GM23248 (cell line): ENCODE data around the gene SMCO2. TPM values are rescaled to one million over a fixed set of nuclear protein-coding genes. Genes with fewer than 3 reads are reported as not detected.

Experiments used
- DNase-seq: peaks from one replicate; pipeline ENCODE4 v3.0.0-alpha.2; 2015
- H2AFZ ChIP-seq: fragments of 200-600 bp; sonication (generic); 2 replicates; pipeline ENCODE4 v1.6.1; 2016; ENCODE audit warnings: antibody characterized with exemption
- H3F3A ChIP-seq: fragments of 200-600 bp; sonication (generic); 2 replicates; pipeline ENCODE4 v1.6.1; 2016; ENCODE audit warnings: mild to moderate bottlenecking, antibody characterized with exemption, mixed run types; ENCODE audit not compliant: insufficient read depth
- H3K27ac ChIP-seq: fragments of 200-600 bp; sonication (generic); 2 replicates; pipeline ENCODE4 v1.5.1; 2016; ENCODE audit warnings: mild to moderate bottlenecking
- H3K27me3 ChIP-seq: fragments of 200-600 bp; sonication (generic); replicated peaks from 2 replicates; pipeline ENCODE4 v1.6.1; 2016; ENCODE audit warnings: mild to moderate bottlenecking; ENCODE audit not compliant: insufficient read depth
- H3K36me3 ChIP-seq: fragments of 200-600 bp; sonication (generic); 2 replicates; pipeline ENCODE4 v1.6.1; 2016; ENCODE audit warnings: low read depth, mild to moderate bottlenecking
- H3K4me1 ChIP-seq: fragments of 200-600 bp; sonication (generic); 2 replicates; pipeline ENCODE4 v1.6.1; 2016; ENCODE audit warnings: mild to moderate bottlenecking; ENCODE audit not compliant: insufficient read depth
- H3K4me2 ChIP-seq: fragments of 200-600 bp; sonication (generic); one replicate; pipeline ENCODE4 v1.6.1; 2016; ENCODE audit warnings: mild to moderate bottlenecking; ENCODE audit not compliant: unreplicated experiment
- H3K4me3 ChIP-seq: fragments of 200-600 bp; sonication (generic); 2 replicates; pipeline ENCODE4 v1.5.1; 2016; ENCODE audit warnings: mild to moderate bottlenecking
- H3K79me2 ChIP-seq: fragments of 200-600 bp; sonication (generic); 2 replicates; pipeline ENCODE4 v1.6.1; 2016; ENCODE audit warnings: mild to moderate bottlenecking; ENCODE audit not compliant: insufficient read depth
- H3K9ac ChIP-seq: fragments of 200-600 bp; sonication (generic); 2 replicates; pipeline ENCODE4 v1.6.1; 2016; ENCODE audit warnings: mild to moderate bottlenecking
- H3K9me2 ChIP-seq: fragments of 200-600 bp; sonication (generic); 2 replicates; pipeline ENCODE4 v1.6.1; 2016; ENCODE audit warnings: mixed run types, mild to moderate bottlenecking, moderate library complexity; ENCODE audit not compliant: insufficient read depth
- H3K9me3 ChIP-seq: fragments of 200-600 bp; sonication (generic); one replicate; pipeline ENCODE4 v1.6.1; 2017; ENCODE audit warnings: low read depth
- H4K20me1 ChIP-seq: fragments of 200-600 bp; sonication (generic); 2 replicates; pipeline ENCODE4 v1.6.0; 2016; ENCODE audit not compliant: insufficient read depth
- EZH2 ChIP-seq: fragments of 200-600 bp; sonication (generic); IDR thresholded peaks from 2 replicates; pipeline ENCODE4 v1.6.1; 2018; ENCODE audit warnings: antibody characterized with exemption, mild to moderate bottlenecking; ENCODE audit not compliant: insufficient read depth, poor library complexity, severe bottlenecking
- EZH2phosphoT487 ChIP-seq: fragments of 200-600 bp; sonication (generic); IDR thresholded peaks from 2 replicates; pipeline ENCODE4 v1.6.1; 2018; ENCODE audit warnings: antibody characterized with exemption, moderate library complexity, mild to moderate bottlenecking, low read depth; ENCODE audit not compliant: insufficient read depth
- WGBS, 2 experiments: methylation state at CpG; one replicate each; pipeline ENCODE4 v1.1.6; 2015 to 2017; ENCODE audit warnings: low lambda C conversion rate in 2 of 2, low coverage in 1 of 2; ENCODE audit errors: missing lambda C conversion rate in 2 of 2; 5-methylcytosine and 5-hydroxymethylcytosine counted together
- in situ Hi-C: fragments of 300-500 bp; cut with MboI; formaldehyde crosslinking; loops from 2 replicates; pipeline ENCODE4 v1.15.0; 2020
- polyA plus RNA-seq: library from polyadenylated mRNA; unstranded; fragments of >200 nt; fragmentation: Nextera tagmentation; extraction: Ambion mirVana; gene quantifications from 2 replicates; pipeline ENCODE4 v1.2.1, GENCODE V29; 2016
- total RNA-seq: library from RNA; depleted of rRNA; stranded (reverse); fragments of >200 nt; shearing (Covaris generic); gene quantifications from 2 replicates; pipeline ENCODE4 v1.2.3, GENCODE V29; 2014

Gene SMCO2
- total and polyA plus RNA-seq, 2 experiments from 2014 or later: not detected

DNA sequence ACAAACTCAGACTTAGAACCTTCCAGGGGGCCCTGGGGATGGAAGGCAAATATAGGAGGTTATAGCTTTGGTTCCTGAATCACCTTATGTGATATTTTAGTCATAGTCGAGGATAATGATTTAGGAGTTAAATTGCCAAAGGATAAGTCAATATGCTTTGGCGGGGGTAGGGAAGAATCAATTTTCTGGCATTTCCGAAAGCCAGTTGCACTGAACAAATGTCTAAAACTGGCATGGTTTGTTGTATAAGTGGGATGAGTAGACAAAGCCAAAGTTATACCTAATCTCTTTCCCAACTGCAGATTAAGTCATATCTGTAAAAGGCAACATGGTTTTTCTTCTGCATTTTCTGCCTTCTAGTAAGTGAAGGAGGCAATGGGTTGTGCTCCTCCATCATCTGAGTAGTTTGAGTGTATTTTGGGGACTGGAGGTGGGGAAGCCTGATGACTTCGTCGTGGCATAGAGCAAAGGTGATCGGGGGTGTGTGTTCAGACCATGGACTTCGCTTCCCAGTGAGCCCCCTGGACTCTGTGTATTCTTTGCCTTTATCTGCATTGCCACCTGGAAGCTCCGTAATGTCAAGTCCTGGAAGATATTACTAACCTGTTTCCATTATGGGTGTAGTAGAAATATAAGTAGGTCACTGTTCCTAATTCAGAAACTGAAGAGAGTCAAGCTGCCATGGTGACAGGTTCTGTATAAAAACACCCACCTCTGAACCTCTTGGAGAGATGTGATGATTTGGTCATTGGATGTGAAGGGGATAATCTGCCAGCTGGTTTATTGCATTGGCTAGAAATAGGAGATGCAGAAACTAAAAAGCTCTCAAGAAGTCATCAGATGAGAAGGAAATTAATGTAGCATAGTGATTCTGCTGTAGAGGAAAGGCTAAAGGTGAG lies 102.0 kb downstream of the SMCO2 start:
- peaks cover 55% of the 10 kb centered on the region for H3F3A ChIP-seq
- no peaks in the 10 kb centered on the region for H3K9me2 ChIP-seq
- peak overlapping the region; percentile 83 for H3K9ac ChIP-seq
- H3K4me1 ChIP-seq: peaks cover 55% of the 10 kb centered on the region
- H3K27ac ChIP-seq: peak overlapping the region; percentile 99
- no peaks in the 10 kb centered on the region for H4K20me1 ChIP-seq
- WGBS, 2 experiments: 84 to 86% methylated on average over 8 of the region's 8 CpGs
- peaks cover 92% of the 10 kb centered on the region for H3K79me2 ChIP-seq
- in situ Hi-C loops: no loop called here
- H2AFZ ChIP-seq: no peak overlapping the region
- peak; percentile 35 for DNase-seq
- peak overlapping the region; percentile 65 for H3K4me3 ChIP-seq
- H3K36me3 ChIP-seq: no peaks in the 10 kb centered on the region
- TF ChIP-seq EZH2 (no peak), EZH2phosphoT487 (no peak)
- no peaks in the 10 kb centered on the region for H3K27me3 ChIP-seq
- peak overlapping the region; percentile 77 for H3K4me2 ChIP-seq
- H3K9me3 ChIP-seq: no peaks in the 10 kb centered on the region

DNA sequence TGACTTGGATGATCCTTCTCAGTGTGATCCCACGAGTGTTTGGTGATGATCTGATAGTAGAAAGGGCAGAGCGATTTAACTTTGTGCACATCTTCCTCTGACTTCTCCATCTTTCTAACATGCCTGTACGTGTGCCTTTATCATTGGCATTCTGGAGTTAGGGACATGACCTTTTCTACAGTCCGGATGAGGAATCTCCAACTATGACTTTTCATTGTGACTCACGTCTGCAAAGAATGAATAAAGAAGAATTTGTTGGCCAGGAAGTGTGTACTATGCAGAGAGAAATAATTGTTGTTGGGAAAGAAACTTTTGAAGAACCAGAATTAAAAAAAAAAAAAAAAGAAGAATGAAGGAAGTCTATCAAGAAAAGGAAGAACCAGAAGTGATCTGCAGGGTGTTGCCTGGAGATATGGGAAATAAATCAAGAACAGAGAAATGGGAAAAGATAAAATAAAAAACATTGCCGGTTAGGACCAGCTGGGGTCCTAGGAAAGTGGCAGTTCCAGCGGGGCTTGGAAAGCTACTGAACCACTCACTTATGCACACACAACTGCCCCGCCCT lies 102.8 kb downstream of the SMCO2 start:
- no peak for TF ChIP-seq EZH2phosphoT487
- TF ChIP-seq EZH2: no peak
- peaks cover 63% of the 10 kb centered on the region for H3K4me1 ChIP-seq

DNA sequence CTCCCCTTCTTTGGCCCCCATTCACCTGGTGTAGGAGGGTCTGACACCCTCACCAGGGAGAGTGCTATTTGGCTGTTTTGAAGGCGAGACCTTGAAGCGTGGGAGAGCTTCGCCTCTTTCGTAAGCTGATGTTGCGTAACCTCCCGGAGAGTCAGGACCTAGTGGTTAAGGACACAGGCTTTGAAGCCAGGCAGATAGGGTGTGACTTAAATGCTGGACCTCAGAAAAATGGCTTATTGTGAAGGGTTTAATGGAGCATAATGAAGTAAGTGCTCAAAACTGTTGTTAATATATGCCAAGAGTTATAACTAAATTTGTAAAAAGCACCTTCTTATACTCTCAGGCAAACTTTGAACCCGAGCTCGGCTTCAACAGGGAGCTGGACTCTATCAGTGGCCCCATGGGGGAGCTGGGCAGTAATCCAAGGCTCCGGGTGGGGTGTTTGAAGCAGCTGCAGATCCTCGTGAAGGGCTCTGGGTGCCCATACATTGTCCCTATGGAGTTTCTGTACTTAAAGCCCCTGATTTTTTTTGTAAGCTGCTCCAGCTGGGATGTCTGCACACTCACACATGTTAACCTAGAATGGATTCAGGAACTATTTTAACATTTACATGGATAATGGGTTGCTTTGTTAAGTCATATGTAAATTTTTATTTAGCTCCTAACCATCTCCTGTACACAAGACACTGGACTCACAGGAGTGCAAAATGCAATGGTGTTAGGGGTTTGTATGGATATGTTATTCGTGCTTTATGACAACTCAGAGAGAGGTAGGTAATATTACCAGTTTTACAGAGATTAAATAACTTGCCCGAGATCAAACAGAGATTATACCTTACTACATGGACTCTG lies 103.5 kb downstream of the SMCO2 start:
- Histone ChIP-seq H3K27ac (peak overlapping the region; percentile 99), H2AFZ (no peak overlapping the region), H3K9me2 (no peaks in the 10 kb centered on the region), H3K9ac (peak overlapping the region; percentile 83), H3K36me3 (no peaks in the 10 kb centered on the region), H3K9me3 (no peaks in the 10 kb centered on the region), H3K27me3 (no peaks in the 10 kb centered on the region), H3K4me3 (peak overlapping the region; percentile 65), H4K20me1 (no peaks in the 10 kb centered on the region), H3K79me2 (peaks cover 92% of the 10 kb centered on the region), H3K4me1 (peaks cover 70% of the 10 kb centered on the region), H3F3A (peaks cover 63% of the 10 kb centered on the region), H3K4me2 (peak overlapping the region; percentile 77)
- TF ChIP-seq EZH2 (no peak), EZH2phosphoT487 (no peak)
- peak; percentile 98 for DNase-seq
- in situ Hi-C loops: no loop called here
- WGBS, 2 experiments: 8% methylated on average over 12 of the region's 12 CpGs

More for the DNA sequence above, 102.8 kb downstream of the SMCO2 start:
- Histone ChIP-seq H3K4me2 (peak overlapping the region; percentile 77), H3K9me3 (no peaks in the 10 kb centered on the region), H3K36me3 (no peaks in the 10 kb centered on the region), H3K27ac (peak overlapping the region; percentile 99), H3K27me3 (no peaks in the 10 kb centered on the region), H2AFZ (no peak overlapping the region), H4K20me1 (no peaks in the 10 kb centered on the region), H3K79me2 (peaks cover 92% of the 10 kb centered on the region), H3K9ac (peak overlapping the region; percentile 83), H3K9me2 (no peaks in the 10 kb centered on the region), H3K4me3 (peak overlapping the region; percentile 65), H3F3A (peaks cover 58% of the 10 kb centered on the region)
- DNase-seq: peak; percentile 94
- WGBS, 2 experiments: 1 to 2% methylated on average over 8 of the region's 8 CpGs
- in situ Hi-C loops: no loop called here

DNA sequence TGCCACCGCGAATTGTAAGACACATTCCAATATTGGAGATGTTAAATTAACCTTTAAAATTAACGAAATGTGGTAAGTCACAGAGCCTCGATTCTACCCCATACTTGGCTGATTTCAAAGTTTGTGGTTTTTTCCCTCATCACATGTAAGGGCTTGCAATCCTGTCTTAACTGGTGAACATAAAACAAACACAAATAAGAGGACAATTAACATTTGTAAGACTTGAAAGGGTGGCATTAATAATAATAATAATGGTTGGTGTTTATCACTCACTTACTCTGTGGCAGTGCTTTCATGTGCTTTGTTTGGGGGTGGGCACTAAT lies 104.1 kb downstream of the SMCO2 start:
- no peaks in the 10 kb centered on the region for H3K9me2 ChIP-seq
- H3K9me3 ChIP-seq: no peaks in the 10 kb centered on the region
- TF ChIP-seq EZH2 (no peak), EZH2phosphoT487 (no peak)
- in situ Hi-C loops: no loop called here
- no peaks in the 10 kb centered on the region for H4K20me1 ChIP-seq
- H3F3A ChIP-seq: peaks cover 69% of the 10 kb centered on the region
- peak overlapping the region; percentile 65 for H3K4me3 ChIP-seq
- peak overlapping the region; percentile 83 for H3K9ac ChIP-seq
- H3K27ac ChIP-seq: peak overlapping the region; percentile 99
- WGBS, 2 experiments: 72 to 83% methylated on average over 4 of the region's 4 CpGs
- peaks cover 76% of the 10 kb centered on the region for H3K4me1 ChIP-seq
- no peaks in the 10 kb centered on the region for H3K36me3 ChIP-seq
- peak; percentile 30 for DNase-seq
- peak overlapping the region; percentile 77 for H3K4me2 ChIP-seq
- no peaks in the 10 kb centered on the region for H3K27me3 ChIP-seq
- H2AFZ ChIP-seq: no peak overlapping the region
- peaks cover 92% of the 10 kb centered on the region for H3K79me2 ChIP-seq
